ENCODE measurements around the gene MAG.

MAG gene

DNA sequence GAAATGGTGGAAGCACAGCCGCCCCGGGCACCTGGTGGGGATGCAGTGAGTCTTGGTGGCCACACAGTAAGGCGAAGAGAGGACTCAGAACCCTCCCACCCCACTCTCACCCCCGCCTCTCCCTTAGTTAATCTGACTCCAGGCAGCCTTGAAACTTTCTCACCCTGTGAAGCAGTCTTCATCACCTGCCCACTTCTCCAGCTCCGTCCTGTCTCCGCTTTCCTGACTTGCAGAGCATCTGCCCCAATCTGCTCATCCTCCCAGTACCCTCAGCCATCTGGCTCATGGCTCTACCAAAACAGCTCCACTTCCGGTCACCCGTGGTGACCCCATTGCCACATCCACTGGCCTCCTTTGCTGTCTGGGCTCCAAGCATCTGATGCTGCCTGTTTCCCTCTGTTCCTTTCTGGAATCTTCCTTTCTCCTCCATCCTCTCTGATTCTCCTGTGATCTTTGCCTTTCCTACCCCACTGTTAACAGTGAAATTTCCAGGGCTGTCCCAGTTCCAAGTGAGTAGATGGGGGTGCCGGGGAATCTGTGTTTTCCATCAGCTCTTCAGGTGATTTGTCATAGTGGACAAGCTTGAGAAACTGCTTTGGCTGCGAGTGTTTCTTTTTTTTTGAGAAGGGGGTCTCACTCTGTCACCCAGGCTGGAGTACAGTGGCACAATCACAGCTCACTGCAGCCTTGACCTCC, 18.9 kb upstream of the MAG start:
- Histone ChIP-seq H3K36me3 (ENCODE audit: control insufficient read depth in 2 of 2, insufficient read depth in 1 of 2, low read length in 2 of 2) (peaks cover 70 to 82% of the 10 kb centered on the region in 2 experiments), H3K4me1 (ENCODE audit: control insufficient read depth, insufficient read depth, low read length) (peaks cover 7% of the 10 kb centered on the region), H3K27ac (ENCODE audit: extremely low read depth, low read depth, low read length) (0 out of 2 replicates have a peak overlapping the region, but pooled peaks have one; percentile 9), H3K4me3 (ENCODE audit: low read depth, low read length) (no peak overlapping the region), H3K9me3 (ENCODE audit: control insufficient read depth, insufficient read depth, low read depth, low read length) (no peaks in the 10 kb centered on the region)
- ChIA-PET CTCF (interaction anchor here (0.7 to 3.8 kb wide), 6 partner anchors 13 to 265 kb away, joined by 3 to 17 read pairs (median 4); no protein-coding TSS in a partner anchor), POLR2A (interaction anchor here (0.6 to 0.7 kb wide), 2 partner anchors 8 to 88 kb away, joined by 3 read pairs; no protein-coding TSS in a partner anchor)
- TF ChIP-seq, protein P1, sequence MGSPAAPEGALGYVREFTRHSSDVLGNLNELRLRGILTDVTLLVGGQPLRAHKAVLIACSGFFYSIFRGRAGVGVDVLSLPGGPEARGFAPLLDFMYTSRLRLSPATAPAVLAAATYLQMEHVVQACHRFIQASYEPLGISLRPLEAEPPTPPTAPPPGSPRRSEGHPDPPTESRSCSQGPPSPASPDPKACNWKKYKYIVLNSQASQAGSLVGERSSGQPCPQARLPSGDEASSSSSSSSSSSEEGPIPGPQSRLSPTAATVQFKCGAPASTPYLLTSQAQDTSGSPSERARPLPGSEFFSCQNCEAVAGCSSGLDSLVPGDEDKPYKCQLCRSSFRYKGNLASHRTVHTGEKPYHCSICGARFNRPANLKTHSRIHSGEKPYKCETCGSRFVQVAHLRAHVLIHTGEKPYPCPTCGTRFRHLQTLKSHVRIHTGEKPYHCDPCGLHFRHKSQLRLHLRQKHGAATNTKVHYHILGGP (tag by site-specific recombination; IDR thresholded peaks at IDR 0.05), result no peak
- TF ChIP-seq PRDM1 (tag by site-specific recombination; IDR thresholded peaks at IDR 0.05) (0 out of 2 replicates have a peak, but pooled peaks have one; percentile 20), ZBTB20 (tag by site-specific recombination; IDR thresholded peaks at IDR 0.05) (peak; percentile 75), ZNF768 (tag by site-specific recombination; IDR thresholded peaks at IDR 0.05) (no peak), REPIN1 (tag by site-specific recombination; IDR thresholded peaks at IDR 0.05; ENCODE audit: low read depth) (no peak)

DNA sequence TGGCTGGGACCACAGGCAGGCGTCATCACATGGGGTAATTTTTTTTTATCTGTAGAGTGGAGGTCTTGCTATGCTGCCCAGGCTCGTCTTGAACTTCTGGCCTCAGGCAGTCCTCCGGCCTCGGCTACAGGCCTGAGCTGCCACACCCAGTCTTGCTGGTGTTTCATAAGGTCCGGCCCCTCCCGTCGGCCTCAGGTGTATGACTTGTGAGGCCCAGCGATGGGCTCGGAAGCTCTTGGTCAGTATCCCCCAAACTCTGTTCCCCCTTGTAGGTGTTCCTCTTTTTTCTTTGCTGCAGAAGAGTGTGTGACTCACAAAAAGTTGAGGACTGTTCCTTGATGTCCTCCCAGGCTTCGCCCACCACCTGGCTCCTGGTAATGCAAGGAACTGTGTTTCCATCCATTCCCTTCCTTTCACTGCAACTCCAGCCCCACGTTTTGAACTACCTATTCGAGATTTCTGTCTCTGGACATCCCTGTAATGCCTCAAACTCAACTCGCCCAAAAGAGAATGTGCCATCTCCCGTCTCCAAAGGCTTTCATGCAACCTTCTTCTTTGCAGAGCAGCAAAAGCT, 18.2 kb upstream of the MAG start:
- Histone ChIP-seq H3K9me3 (ENCODE audit: control insufficient read depth, insufficient read depth, low read depth, low read length) (no peaks in the 10 kb centered on the region), H3K36me3 (ENCODE audit: control insufficient read depth in 2 of 2, insufficient read depth in 1 of 2, low read length in 2 of 2) (peaks cover 73 to 88% of the 10 kb centered on the region in 2 experiments), H3K27ac (ENCODE audit: extremely low read depth, low read depth, low read length) (no peak overlapping the region), H3K4me1 (ENCODE audit: control insufficient read depth, insufficient read depth, low read length) (peaks cover 7% of the 10 kb centered on the region), H3K4me3 (ENCODE audit: low read depth, low read length) (no peak overlapping the region)
- ChIA-PET CTCF (interaction anchor here (0.6 to 3.8 kb wide), 6 partner anchors 13 to 393 kb away, joined by 3 to 17 read pairs (median 4); no protein-coding TSS in a partner anchor), POLR2A (interaction anchor here (1.3 kb wide), 1 partner anchor 149 kb away, joined by 3 read pairs; no protein-coding TSS in a partner anchor)
- TF ChIP-seq ZNF701 (tag by site-specific recombination; IDR thresholded peaks at IDR 0.05), result no peak
- no peak for TF ChIP-seq ZNF391 (tag by site-specific recombination; IDR thresholded peaks at IDR 0.05; ENCODE audit: borderline replicate concordance, low read depth)
- TF ChIP-seq, protein P2, sequence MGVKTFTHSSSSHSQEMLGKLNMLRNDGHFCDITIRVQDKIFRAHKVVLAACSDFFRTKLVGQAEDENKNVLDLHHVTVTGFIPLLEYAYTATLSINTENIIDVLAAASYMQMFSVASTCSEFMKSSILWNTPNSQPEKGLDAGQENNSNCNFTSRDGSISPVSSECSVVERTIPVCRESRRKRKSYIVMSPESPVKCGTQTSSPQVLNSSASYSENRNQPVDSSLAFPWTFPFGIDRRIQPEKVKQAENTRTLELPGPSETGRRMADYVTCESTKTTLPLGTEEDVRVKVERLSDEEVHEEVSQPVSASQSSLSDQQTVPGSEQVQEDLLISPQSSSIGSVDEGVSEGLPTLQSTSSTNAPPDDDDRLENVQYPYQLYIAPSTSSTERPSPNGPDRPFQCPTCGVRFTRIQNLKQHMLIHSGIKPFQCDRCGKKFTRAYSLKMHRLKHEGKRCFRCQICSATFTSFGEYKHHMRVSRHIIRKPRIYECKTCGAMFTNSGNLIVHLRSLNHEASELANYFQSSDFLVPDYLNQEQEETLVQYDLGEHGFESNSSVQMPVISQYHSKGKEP (tag by site-specific recombination; IDR thresholded peaks at IDR 0.05), result no peak
- no peak for TF ChIP-seq SCRT2 (tag by site-specific recombination; IDR thresholded peaks at IDR 0.05)

DNA sequence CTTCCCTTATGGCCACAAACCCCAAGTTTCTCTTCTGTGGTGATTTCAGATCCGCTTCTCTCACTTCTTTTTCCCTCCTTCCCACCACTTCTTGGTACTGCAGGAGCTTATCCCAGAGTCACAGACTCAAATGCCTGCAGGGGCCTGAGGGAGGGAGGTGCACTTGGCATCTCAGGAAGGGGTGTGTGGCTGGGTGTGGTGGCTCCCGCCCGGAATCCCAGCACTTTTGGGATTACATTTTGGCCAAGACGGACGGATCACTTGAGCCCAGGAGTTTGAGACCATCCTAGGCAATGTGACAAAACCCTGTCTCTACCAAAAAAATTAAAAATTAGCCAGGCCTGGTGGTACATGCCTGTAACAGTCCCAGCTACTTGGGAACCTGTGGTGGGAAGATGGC, 17.6 kb upstream of the MAG start:
- ChIA-PET POLR2A (interaction anchor here (0.7 to 2.0 kb wide), 3 partner anchors 9 to 228 kb away, joined by 3 to 7 read pairs (median 3); no protein-coding TSS in a partner anchor), CTCF (interaction anchor here (0.5 to 3.8 kb wide), 6 partner anchors 9 to 393 kb away, joined by 3 to 17 read pairs (median 4); no protein-coding TSS in a partner anchor)
- Histone ChIP-seq H3K27ac (ENCODE audit: extremely low read depth, low read depth, low read length) (no peak overlapping the region), H3K36me3 (ENCODE audit: control insufficient read depth in 2 of 2, insufficient read depth in 1 of 2, low read length in 2 of 2) (peaks cover 78 to 91% of the 10 kb centered on the region in 2 experiments), H3K4me1 (ENCODE audit: control insufficient read depth, insufficient read depth, low read length) (peaks cover 7% of the 10 kb centered on the region), H3K4me3 (ENCODE audit: low read depth, low read length) (no peak overlapping the region), H3K9me3 (ENCODE audit: control insufficient read depth, insufficient read depth, low read depth, low read length) (no peaks in the 10 kb centered on the region)
- TF ChIP-seq ZBTB48 (tag by site-specific recombination; IDR thresholded peaks at IDR 0.05), result no peak
- TF ChIP-seq, protein P2 (tag by site-specific recombination; IDR thresholded peaks at IDR 0.05), result no peak
- TF ChIP-seq ZNF626 (tag by site-specific recombination; IDR thresholded peaks at IDR 0.05), result no peak
- TF ChIP-seq, protein P3, sequence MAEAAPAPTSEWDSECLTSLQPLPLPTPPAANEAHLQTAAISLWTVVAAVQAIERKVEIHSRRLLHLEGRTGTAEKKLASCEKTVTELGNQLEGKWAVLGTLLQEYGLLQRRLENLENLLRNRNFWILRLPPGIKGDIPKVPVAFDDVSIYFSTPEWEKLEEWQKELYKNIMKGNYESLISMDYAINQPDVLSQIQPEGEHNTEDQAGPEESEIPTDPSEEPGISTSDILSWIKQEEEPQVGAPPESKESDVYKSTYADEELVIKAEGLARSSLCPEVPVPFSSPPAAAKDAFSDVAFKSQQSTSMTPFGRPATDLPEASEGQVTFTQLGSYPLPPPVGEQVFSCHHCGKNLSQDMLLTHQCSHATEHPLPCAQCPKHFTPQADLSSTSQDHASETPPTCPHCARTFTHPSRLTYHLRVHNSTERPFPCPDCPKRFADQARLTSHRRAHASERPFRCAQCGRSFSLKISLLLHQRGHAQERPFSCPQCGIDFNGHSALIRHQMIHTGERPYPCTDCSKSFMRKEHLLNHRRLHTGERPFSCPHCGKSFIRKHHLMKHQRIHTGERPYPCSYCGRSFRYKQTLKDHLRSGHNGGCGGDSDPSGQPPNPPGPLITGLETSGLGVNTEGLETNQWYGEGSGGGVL (tag by site-specific recombination; IDR thresholded peaks at IDR 0.05), result no peak
- TF ChIP-seq, protein P4, sequence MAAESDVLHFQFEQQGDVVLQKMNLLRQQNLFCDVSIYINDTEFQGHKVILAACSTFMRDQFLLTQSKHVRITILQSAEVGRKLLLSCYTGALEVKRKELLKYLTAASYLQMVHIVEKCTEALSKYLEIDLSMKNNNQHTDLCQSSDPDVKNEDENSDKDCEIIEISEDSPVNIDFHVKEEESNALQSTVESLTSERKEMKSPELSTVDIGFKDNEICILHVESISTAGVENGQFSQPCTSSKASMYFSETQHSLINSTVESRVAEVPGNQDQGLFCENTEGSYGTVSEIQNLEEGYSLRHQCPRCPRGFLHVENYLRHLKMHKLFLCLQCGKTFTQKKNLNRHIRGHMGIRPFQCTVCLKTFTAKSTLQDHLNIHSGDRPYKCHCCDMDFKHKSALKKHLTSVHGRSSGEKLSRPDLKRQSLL (tag by site-specific recombination; IDR thresholded peaks at IDR 0.05), result no peak
- peak; percentile 100 for TF ChIP-seq KLF1 (tag by site-specific recombination; IDR thresholded peaks at IDR 0.05)
- TF ChIP-seq, protein P5, sequence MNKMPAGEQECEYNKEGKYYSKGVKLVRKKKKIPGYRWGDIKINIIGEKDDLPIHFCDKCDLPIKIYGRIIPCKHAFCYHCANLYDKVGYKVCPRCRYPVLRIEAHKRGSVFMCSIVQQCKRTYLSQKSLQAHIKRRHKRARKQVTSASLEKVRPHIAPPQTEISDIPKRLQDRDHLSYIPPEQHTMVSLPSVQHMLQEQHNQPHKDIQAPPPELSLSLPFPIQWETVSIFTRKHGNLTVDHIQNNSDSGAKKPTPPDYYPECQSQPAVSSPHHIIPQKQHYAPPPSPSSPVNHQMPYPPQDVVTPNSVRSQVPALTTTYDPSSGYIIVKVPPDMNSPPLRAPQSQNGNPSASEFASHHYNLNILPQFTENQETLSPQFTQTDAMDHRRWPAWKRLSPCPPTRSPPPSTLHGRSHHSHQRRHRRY (tag by site-specific recombination; IDR thresholded peaks at IDR 0.05), result no peak
- TF ChIP-seq ZNF292 (tag by site-specific recombination; IDR thresholded peaks at IDR 0.05; ENCODE audit: borderline replicate concordance, low read depth), result no peak
- no peak for TF ChIP-seq ZNF426 (tag by site-specific recombination; IDR thresholded peaks at IDR 0.05)
- TF ChIP-seq KLF8 (tag by site-specific recombination; IDR thresholded peaks at IDR 0.05), result 0 out of 2 replicates have a peak, but pooled peaks have one; percentile 12
